Stimulated activated effector memory CD8-positive, alpha-beta T cell treated with anti-CD3 and anti-CD28 coated beads, Interleukin-12 subunit alpha, Interleukin-12 subunit beta, amount 100 ng/mL, for 72 hours (primary cell): Measurements from ENCODE around the gene OPHN1.

Experiments
- ATAC-seq: fragments of 150-1000 bp; cut with Tn5 transposase; 2 replicates; pipeline ENCODE4 v1.10.0; 2021
- DNase-seq, 2 donors: peaks; one replicate each; pipeline ENCODE4 v3.0.0; 2021 to 2022; ENCODE audit warnings: low spot score in 2 of 2
- H3K27ac Mint-ChIP-seq: one replicate; pipeline ENCODE4 v1.8.0; 2022; ENCODE audit warnings: mild to moderate bottlenecking, mixed read lengths
- H3K36me3 Mint-ChIP-seq: one replicate; pipeline ENCODE4 v1.8.0; 2022; ENCODE audit warnings: mild to moderate bottlenecking, mixed read lengths
- H3K4me1 Mint-ChIP-seq: one replicate; pipeline ENCODE4 v1.8.0; 2022; ENCODE audit warnings: mixed read lengths
- H3K4me3 Mint-ChIP-seq: one replicate; pipeline ENCODE4 v1.8.0; 2022; ENCODE audit warnings: mild to moderate bottlenecking, mixed read lengths
- H3K9me3 Mint-ChIP-seq: one replicate; pipeline ENCODE4 v1.8.0; 2022; ENCODE audit warnings: mixed read lengths

Gene OPHN1

DNA sequence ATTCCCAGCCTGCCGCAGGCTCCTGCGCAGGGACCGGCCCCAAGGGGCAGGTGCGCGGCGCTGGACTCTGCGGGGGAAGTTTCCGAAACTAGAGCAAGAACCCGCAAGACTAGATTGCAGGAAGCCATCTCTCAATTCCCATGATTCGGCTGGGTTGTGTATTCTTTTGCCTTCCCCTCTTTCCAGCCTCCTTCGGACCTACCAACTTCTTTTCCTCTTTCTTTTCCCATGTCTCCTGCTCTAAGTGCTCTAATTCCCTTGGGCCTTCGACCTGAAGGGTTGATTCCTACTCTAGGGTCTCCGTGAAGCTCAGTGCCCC is 645 bp upstream of the OPHN1 start:
- Mint-ChIP-seq H3K36me3 (no peaks in the 10 kb centered on the region), H3K4me1 (peaks cover 9% of the 10 kb centered on the region), H3K9me3 (no peaks in the 10 kb centered on the region), H3K4me3 (peak overlapping the region; percentile 66), H3K27ac (no peak overlapping the region)
- ATAC-seq = no peak
- DNase-seq = no peak

DNA sequence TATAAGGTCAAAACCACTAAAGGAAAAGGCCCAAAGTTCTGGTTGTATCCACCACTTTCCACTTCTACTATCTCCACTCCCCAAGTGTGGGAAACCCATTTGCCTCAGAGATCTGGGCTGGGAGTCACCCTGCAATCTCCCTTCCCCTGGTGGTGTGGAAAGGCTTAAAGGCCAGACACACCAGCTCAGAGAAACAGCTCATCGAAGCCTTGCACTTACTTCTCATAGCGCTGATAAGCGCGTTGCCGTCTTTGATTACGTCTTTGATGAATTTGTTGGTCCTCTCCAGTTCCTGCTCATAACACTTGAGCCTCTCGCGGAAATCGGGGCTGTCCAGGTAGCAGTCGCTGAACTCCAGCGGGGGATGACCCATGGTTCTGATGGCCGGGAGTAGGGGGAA is 647 bp downstream of the OPHN1 start:
- peak overlapping the region; percentile 66 for H3K4me3 Mint-ChIP-seq
- ATAC-seq (no peak), DNase-seq (no peak)
- H3K27ac Mint-ChIP-seq = no peak overlapping the region
- H3K36me3 Mint-ChIP-seq = no peaks in the 10 kb centered on the region
- peaks cover 9% of the 10 kb centered on the region for H3K4me1 Mint-ChIP-seq
- no peaks in the 10 kb centered on the region for H3K9me3 Mint-ChIP-seq

DNA sequence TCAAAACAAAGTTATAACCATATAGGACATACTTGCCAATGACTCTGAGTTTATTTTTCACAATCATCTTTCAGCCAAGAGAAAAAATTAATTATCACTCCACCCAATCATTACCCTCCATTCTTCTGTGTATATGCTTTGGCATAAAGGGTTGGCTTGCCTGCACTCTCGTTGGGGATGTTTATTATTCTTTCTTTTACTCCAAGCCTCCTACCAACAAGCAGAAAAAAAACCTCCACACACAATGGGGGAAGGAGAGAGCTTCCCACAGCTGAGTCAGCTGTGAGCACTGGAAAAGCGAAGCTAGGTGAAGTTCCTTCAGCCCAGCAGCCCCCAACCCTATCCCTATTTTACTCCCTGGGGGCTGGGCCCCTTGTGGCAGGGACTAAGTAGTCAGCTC is 1.5 kb downstream of the OPHN1 start:
- no peak overlapping the region for H3K27ac Mint-ChIP-seq
- no peak for ATAC-seq
- no peak for DNase-seq
- peaks cover 9% of the 10 kb centered on the region for H3K4me1 Mint-ChIP-seq
- H3K4me3 Mint-ChIP-seq = no peak overlapping the region
- H3K36me3 Mint-ChIP-seq = no peaks in the 10 kb centered on the region
- H3K9me3 Mint-ChIP-seq = no peaks in the 10 kb centered on the region

DNA sequence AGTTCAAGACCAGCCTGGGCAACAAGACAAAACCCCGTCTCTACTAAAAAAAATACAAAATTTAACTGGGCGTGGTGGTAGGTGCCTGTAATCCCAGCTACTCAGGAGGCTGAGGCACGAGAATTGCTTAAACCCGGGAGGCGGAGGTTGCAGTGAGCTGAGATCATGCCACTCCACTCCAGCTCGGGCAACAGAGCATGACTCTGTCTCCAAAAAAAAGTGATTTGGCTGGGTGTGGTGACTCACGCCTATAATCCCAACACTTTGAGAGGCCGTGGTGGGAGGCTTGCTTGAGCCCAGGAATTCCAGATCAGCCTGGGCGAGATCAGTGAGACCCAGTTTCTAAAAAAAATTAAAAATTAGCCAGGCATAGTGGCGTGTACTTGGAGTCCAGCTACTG is 4.1 kb downstream of the OPHN1 start:
- H3K9me3 Mint-ChIP-seq = no peaks in the 10 kb centered on the region
- H3K4me1 Mint-ChIP-seq = peaks cover 8% of the 10 kb centered on the region
- H3K4me3 Mint-ChIP-seq = no peak overlapping the region
- ATAC-seq (no peak), DNase-seq (no peak)
- no peaks in the 10 kb centered on the region for H3K36me3 Mint-ChIP-seq
- no peak overlapping the region for H3K27ac Mint-ChIP-seq

DNA sequence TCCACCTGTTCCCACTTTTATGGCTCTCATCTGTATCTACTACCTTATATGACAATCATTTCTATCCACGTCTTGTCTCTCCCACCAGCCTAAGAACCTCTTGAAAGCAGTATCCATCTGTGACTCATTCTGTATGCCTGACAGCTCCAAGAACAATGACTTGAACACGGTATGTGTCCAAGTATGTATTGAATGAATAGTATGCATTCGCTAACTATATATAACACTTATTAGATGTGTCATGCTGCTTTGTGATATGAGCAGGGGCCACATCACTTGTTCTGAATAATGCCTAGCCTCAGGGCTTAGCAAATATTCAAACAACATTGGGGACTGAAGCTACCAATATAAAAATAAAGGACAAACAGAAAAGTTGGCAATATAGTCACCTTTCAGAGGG is 4.9 kb downstream of the OPHN1 start:
- no peaks in the 10 kb centered on the region for H3K9me3 Mint-ChIP-seq
- H3K4me3 Mint-ChIP-seq = no peak overlapping the region
- H3K36me3 Mint-ChIP-seq = no peaks in the 10 kb centered on the region
- DNase-seq (no peak), ATAC-seq (no peak)
- peaks cover under 1% of the 10 kb centered on the region for H3K4me1 Mint-ChIP-seq
- no peak overlapping the region for H3K27ac Mint-ChIP-seq

DNA sequence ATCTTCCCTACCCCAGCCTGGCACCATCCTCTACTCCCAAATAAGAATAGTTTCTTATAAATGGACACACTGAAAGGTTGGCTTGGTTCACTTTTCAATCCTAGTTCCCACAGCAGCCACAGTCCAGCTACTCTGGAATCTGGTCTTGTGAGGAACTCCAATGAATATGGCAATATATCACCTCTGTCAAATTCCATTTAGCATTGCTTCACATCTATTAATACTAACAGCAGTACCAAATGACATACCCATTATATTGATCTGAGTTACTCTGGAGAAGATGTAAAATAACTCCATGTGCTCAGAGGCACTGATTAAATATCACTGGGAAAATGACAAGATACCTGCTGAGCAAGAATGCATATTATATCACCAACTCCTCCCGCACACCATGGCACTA is 8.6 kb downstream of the OPHN1 start:
- H3K4me3 Mint-ChIP-seq = no peak overlapping the region
- no peaks in the 10 kb centered on the region for H3K4me1 Mint-ChIP-seq
- H3K27ac Mint-ChIP-seq = no peak overlapping the region
- H3K36me3 Mint-ChIP-seq = no peaks in the 10 kb centered on the region
- no peaks in the 10 kb centered on the region for H3K9me3 Mint-ChIP-seq
- no peak for DNase-seq
- no peak for ATAC-seq

DNA sequence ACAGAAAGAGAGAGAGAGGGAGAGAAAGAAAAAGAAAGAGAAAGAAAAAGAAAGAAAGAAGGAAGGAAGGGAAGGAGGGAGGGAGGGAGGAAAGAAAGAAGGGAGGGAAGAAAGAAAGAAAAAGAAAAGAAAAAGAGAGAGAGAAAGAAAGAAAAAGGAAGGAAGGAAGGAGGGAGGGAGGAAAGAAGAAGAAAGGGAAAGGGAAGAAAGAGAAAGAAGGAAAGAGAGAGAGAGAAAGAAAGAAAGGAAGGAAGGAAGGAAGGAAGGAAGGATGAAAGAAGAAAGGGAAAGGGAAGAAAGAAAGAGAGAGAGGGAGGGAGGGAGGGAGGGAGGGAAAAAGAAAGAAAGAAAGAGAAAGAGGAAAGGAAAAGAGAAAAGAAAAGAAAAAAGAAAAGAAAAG is 10.8 kb downstream of the OPHN1 start:
- Mint-ChIP-seq H3K36me3 (no peaks in the 10 kb centered on the region), H3K9me3 (no peaks in the 10 kb centered on the region), H3K4me3 (no peak overlapping the region), H3K27ac (no peak overlapping the region), H3K4me1 (no peaks in the 10 kb centered on the region)
- DNase-seq (no peak), ATAC-seq (no peak)

DNA sequence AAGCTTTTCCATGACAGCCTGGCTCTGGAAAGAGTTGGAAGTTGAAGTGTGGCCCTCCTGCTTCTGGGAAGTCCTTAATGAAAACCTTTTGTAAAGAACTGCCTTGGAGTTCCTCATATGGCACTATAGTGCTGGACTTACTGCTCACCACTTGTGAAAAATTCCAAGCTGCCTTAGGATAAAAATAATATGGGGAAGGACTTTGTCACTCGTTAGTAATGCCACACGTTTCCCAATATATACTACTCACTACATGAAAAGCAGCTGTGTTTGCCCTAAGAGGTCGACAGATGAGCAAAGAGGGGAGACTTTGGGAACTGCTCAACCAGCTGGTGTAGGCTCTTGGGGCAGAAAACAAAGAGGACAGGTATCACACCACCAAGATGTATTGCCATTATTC is 11.7 kb downstream of the OPHN1 start:
- Mint-ChIP-seq H3K36me3 (no peaks in the 10 kb centered on the region), H3K4me3 (no peak overlapping the region), H3K4me1 (no peaks in the 10 kb centered on the region), H3K27ac (no peak overlapping the region), H3K9me3 (no peaks in the 10 kb centered on the region)
- no peak for DNase-seq
- ATAC-seq = no peak

DNA sequence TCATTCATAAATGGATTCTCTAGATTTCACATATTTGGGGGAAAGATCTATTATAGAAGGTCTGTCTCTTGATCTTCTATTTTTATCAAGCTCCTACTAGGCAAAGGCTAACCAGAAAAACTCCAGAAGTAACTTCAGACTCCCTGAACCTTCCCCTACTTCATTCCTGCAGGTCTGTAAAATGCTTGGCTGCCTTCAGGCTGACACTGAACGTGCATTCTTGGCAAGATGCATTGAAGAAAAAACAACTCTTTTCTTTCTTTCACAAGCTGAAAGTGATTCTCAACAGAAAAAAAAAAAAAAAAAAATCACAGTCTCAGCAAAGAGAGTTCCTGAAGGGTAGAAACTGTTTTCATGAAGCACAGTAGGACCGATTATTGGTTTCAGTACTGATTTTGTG is 12.7 kb downstream of the OPHN1 start:
- H3K27ac Mint-ChIP-seq = no peak overlapping the region
- H3K36me3 Mint-ChIP-seq = no peaks in the 10 kb centered on the region
- no peak for ATAC-seq
- no peak for DNase-seq
- H3K4me1 Mint-ChIP-seq = no peaks in the 10 kb centered on the region
- no peaks in the 10 kb centered on the region for H3K9me3 Mint-ChIP-seq
- no peak overlapping the region for H3K4me3 Mint-ChIP-seq

DNA sequence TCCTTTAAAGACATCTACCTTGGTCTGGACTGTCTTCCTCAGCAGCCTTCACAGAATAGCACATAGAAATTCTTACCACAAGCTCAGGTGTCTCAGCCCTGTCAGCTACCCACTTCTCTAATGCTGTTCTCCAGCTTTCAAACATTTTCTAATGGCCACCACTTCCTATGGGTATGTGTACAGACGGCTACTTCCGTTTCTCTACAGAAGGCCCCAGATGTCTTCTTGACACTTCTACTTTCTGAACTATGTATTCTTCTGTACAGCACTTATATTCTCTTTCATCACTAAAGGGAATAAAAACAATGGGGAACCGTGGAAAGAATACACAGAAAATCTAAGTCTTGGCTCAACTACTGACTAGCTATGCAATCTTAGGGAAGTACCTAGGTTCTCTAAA is 13.3 kb downstream of the OPHN1 start:
- no peak overlapping the region for H3K4me3 Mint-ChIP-seq
- H3K27ac Mint-ChIP-seq = no peak overlapping the region
- H3K4me1 Mint-ChIP-seq = no peaks in the 10 kb centered on the region
- DNase-seq (no peak), ATAC-seq (no peak)
- no peaks in the 10 kb centered on the region for H3K36me3 Mint-ChIP-seq
- H3K9me3 Mint-ChIP-seq = no peaks in the 10 kb centered on the region

DNA sequence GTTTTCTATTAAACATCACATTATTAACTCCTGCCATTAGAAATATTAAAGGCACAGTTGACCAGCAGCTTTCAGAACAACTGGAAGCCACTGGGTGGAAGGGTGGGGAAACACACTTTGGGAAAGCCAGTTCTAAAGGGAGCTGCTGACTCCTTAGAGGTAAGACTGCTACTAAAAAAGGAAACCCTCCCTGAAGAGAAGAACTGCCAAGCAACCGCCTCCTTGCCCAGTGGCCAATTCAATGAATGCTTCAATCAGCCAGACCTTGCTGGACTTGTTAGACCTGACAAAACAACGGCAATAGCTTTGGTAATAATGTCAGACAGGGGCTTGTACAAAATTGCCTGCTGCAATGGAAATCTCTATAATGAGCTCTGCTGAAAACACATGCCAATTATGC is 15.6 kb downstream of the OPHN1 start:
- H3K4me3 Mint-ChIP-seq = no peak overlapping the region
- DNase-seq (no peak), ATAC-seq (no peak)
- H3K9me3 Mint-ChIP-seq = no peaks in the 10 kb centered on the region
- no peaks in the 10 kb centered on the region for H3K4me1 Mint-ChIP-seq
- no peak overlapping the region for H3K27ac Mint-ChIP-seq
- H3K36me3 Mint-ChIP-seq = no peaks in the 10 kb centered on the region

DNA sequence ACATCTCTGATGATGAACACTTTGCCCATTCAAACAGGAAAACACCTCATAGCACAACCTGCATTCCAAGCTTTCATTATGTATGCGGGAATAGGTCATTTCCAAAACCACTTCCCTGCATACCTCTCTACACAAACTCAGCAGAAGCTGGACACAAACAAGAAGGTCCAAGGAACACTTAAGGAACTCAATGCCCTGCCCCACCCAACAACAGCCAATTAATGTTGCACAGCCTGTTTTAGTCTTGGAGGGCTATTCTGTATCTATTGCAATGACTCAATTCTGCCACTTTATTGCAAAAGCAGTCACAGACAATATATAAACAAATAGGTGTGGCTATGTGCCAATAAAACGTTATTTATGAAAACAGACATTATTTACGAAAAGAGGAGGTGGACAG is 16.7 kb downstream of the OPHN1 start:
- DNase-seq (no peak), ATAC-seq (no peak)
- Mint-ChIP-seq H3K9me3 (no peaks in the 10 kb centered on the region), H3K36me3 (no peaks in the 10 kb centered on the region), H3K27ac (no peak overlapping the region), H3K4me1 (no peaks in the 10 kb centered on the region), H3K4me3 (no peak overlapping the region)

DNA sequence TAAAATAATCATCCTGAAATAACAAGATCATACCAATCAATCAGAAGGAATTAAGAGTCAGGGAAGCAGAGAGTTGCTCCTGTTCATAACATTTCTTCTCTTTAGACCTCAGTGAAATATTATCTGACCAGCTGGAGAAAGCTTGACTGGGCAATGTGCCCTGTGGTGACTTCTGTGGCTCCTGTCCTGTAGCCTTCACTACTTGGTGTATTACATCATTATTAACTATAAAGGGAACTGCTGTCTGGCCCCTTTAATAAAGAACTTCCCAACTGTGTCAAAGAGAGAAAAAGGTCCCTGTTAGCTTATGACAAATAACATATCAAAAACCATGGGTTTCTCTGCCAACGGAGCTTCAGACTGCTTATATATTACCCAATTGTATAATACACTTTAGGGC is 18.0 kb downstream of the OPHN1 start:
- H3K27ac Mint-ChIP-seq = no peak overlapping the region
- H3K4me3 Mint-ChIP-seq = no peak overlapping the region
- no peak for DNase-seq
- no peaks in the 10 kb centered on the region for H3K4me1 Mint-ChIP-seq
- no peaks in the 10 kb centered on the region for H3K9me3 Mint-ChIP-seq
- H3K36me3 Mint-ChIP-seq = no peaks in the 10 kb centered on the region
- ATAC-seq = no peak

DNA sequence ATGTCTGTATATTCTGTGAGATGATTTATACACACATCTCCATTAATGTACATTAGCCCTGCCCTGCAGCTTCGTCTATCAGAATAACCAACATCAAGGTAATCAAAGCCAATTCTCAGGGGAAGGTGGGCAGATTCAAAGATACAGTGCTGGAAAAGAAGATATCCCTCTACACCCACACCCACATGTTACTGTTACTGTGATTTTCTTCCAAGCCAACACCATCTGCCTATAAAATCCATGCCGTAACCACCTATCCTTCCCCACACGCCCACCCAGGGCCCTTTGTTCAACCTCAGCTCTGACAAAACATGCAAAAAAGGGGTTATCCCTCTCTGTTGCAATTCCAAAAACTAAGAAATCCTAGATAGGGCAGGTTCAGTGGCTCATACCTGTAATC is 20.0 kb downstream of the OPHN1 start:
- ATAC-seq = no peak
- Mint-ChIP-seq H3K27ac (no peak overlapping the region), H3K9me3 (no peaks in the 10 kb centered on the region), H3K4me1 (no peaks in the 10 kb centered on the region), H3K36me3 (no peaks in the 10 kb centered on the region), H3K4me3 (no peak overlapping the region)
- no peak for DNase-seq

DNA sequence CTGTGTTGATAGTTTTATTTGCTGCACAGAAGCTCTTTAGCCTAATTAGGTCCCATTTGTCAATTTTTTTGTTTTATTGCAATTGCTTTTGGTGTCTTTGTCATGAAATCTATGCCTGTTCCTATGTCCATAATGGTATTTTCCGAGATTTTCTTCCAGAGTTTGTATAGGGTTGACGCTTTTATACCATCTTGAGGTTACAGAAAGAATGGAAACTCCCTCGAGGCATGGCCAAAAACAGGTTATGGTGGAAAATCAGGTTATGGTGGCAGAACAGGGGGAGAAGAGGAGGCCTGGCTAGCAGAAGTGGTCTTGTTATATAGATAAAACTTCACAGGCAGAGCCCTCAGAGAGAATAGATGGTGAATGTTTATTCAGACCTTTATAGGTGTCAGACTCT is 21.6 kb downstream of the OPHN1 start:
- Mint-ChIP-seq H3K9me3 (no peaks in the 10 kb centered on the region), H3K4me1 (no peaks in the 10 kb centered on the region), H3K36me3 (no peaks in the 10 kb centered on the region), H3K4me3 (no peak overlapping the region), H3K27ac (no peak overlapping the region)
- DNase-seq (no peak), ATAC-seq (no peak)

DNA sequence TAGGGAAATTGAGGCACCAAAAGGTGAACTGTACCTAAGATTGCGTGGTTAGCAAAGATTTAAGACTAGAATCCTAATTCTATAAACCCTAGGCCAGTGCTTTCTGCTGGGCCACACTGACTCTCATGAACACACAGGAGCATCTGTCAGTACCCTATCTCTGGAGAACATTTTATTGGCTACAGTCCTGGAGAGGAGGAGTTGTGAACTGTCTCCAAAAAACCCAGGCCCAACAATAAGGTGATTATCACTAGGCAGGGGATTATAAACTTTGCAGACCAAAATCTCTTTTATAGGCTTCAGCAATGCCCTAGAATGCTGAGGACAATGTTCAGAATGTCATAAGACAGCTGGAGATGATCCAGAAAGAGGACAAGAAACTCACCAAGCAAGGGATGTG is 24.1 kb downstream of the OPHN1 start:
- H3K27ac Mint-ChIP-seq = no peak overlapping the region
- DNase-seq (no peak), ATAC-seq (no peak)
- no peak overlapping the region for H3K4me3 Mint-ChIP-seq
- H3K9me3 Mint-ChIP-seq = no peaks in the 10 kb centered on the region
- no peaks in the 10 kb centered on the region for H3K36me3 Mint-ChIP-seq
- no peaks in the 10 kb centered on the region for H3K4me1 Mint-ChIP-seq

DNA sequence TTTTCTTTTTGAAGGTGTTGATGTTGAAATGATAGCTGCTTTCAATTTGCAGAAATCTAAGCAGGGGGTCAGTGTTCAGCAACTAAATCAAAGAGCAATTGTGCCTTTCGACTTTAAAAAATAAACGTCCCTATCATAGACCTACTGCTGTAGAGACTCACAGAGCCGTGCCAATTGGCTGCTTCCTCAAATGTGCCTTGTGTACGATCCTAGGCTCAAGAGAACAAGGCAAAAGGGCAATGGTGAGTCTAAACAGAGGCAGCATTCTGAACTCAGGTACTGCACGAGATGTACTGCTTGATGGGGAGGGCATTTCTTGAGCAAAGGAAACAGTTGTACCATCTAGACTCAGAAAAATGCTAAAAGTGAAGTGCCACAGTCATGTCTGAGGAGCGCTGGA is 29.8 kb downstream of the OPHN1 start:
- no peak overlapping the region for H3K27ac Mint-ChIP-seq
- no peaks in the 10 kb centered on the region for H3K9me3 Mint-ChIP-seq
- H3K4me3 Mint-ChIP-seq = no peak overlapping the region
- no peak for ATAC-seq
- no peak for DNase-seq
- H3K36me3 Mint-ChIP-seq = no peaks in the 10 kb centered on the region
- no peaks in the 10 kb centered on the region for H3K4me1 Mint-ChIP-seq

DNA sequence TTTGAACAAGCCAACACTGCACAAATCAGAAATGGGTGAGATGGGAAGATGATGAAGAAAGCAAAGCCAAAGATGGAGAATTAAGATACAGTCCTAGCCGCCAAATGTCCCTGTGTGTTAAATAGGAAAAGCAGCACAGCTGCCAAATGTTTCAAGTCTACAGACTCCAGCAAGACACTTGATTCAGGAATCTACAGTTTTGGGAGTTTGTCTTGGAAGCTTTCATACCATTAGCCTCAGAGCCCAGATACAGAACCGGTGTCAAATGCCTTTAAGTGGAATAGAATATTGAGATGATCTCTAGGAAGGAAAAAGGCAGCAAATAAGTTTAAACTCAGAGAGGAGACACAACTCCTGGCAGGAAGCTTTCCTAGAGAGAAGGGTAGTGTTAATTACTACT is 30.3 kb downstream of the OPHN1 start:
- Mint-ChIP-seq H3K4me1 (no peaks in the 10 kb centered on the region), H3K4me3 (no peak overlapping the region), H3K36me3 (no peaks in the 10 kb centered on the region), H3K27ac (no peak overlapping the region), H3K9me3 (no peaks in the 10 kb centered on the region)
- DNase-seq (no peak), ATAC-seq (no peak)
